Mucosa of descending colon (tissue), 3 donors: ENCODE data around the gene KAT6B. TPM values are rescaled to one million over a fixed set of nuclear protein-coding genes. Genes with fewer than 3 reads are reported as not detected.

Source experiments
- ATAC-seq: fragments of 200-7000 bp; cut with Tn5 transposase; one replicate; pipeline ENCODE4 v1.9.1; 2020; ENCODE audit warnings: mild to moderate bottlenecking, moderate library complexity
- DNase-seq, 3 donors: peaks; one replicate each; pipeline ENCODE4 v3.0.0-alpha.2; 2020
- H3K36me3 ChIP-seq: fragments of 200-600 bp; one replicate; pipeline ENCODE4 v1.8.0; 2021; ENCODE audit warnings: low read depth, mild to moderate bottlenecking
- H3K4me1 ChIP-seq: fragments of 200-600 bp; one replicate; pipeline ENCODE4 v1.8.0; 2021; ENCODE audit warnings: low read depth, mild to moderate bottlenecking
- H3K4me3 ChIP-seq: fragments of 200-600 bp; one replicate; pipeline ENCODE4 v1.8.0; 2021; ENCODE audit warnings: mild to moderate bottlenecking
- H3K9me3 ChIP-seq: fragments of 200-600 bp; one replicate; pipeline ENCODE4 v1.8.0; 2021; ENCODE audit warnings: mild to moderate bottlenecking
- CTCF ChIP-seq: fragments of 200-600 bp; IDR thresholded peaks from one replicate; pipeline ENCODE4 v1.8.0; 2022; ENCODE audit warnings: antibody characterized with exemption, mild to moderate bottlenecking
- intact Hi-C, 2 donors: fragments of 100-400 bp; cut with DNase I in 1 of 2; cut with micrococcal nuclease in 1 of 2; formaldehyde crosslinking; loops; one replicate each; pipeline versions ENCODE4 v1.11.0 to v1.11.1; 2022; cut with DNase I, micrococcal nuclease
- total RNA-seq, 3 donors: library from RNA; stranded (reverse); fragmentation: NEBNext Ultra II Directional in 2 of 3; extraction: Animal tissue kit (Norgen Biotek cat#: 25700) in 2 of 3; gene quantifications; one replicate each; pipeline versions ENCODE4 v1.2.1 to v1.2.4, GENCODE V29; 2021 to 2023
- donor health status: DM: no; HTN: no; CAD: no; lungs with moderate emphysema.
- donor health status: DM: no; HTN: no; CAD: no.
- donor health status: DM: no; HTN: yes; CAD: no.

KAT6B gene
- total RNA-seq, 3 donors from 2014 or later, result 29.5 to 60.5 (median 39.3) TPM

GRCh38 chr10:75061709-75062505 lies 235.5 kb downstream of the KAT6B start:
- no peak for DNase-seq

GRCh38 chr10:75062506-75063299 lies 236.3 kb downstream of the KAT6B start:
- Histone ChIP-seq H3K36me3 (no peaks in the 10 kb centered on the region), H3K4me1 (no peaks in the 10 kb centered on the region), H3K4me3 (no peak overlapping the region), H3K9me3 (no peaks in the 10 kb centered on the region)
- DNase-seq (no peak), ATAC-seq (peak; percentile 31)
- intact Hi-C loops, result no loop called here
- no peak for TF ChIP-seq CTCF

More at GRCh38 chr10:75061709-75062505, 235.5 kb downstream of the KAT6B start:
- no peak for TF ChIP-seq CTCF
- Histone ChIP-seq H3K9me3 (no peaks in the 10 kb centered on the region), H3K4me3 (no peak overlapping the region), H3K4me1 (no peaks in the 10 kb centered on the region), H3K36me3 (no peaks in the 10 kb centered on the region)
- ATAC-seq, result peak; percentile 16
- intact Hi-C loops, result no loop called here

GRCh38 chr10:75063461-75064230 lies 237.2 kb downstream of the KAT6B start:
- no peaks in the 10 kb centered on the region for H3K36me3 ChIP-seq
- intact Hi-C loops, result no loop called here
- no peak for TF ChIP-seq CTCF
- H3K4me3 ChIP-seq, result no peak overlapping the region
- no peaks in the 10 kb centered on the region for H3K4me1 ChIP-seq
- ATAC-seq (no peak), DNase-seq (no peak)
- no peaks in the 10 kb centered on the region for H3K9me3 ChIP-seq

- intact Hi-C loops, result no loop called here
- no peak for DNase-seq
- Histone ChIP-seq H3K4me3 (no peak overlapping the region), H3K36me3 (no peaks in the 10 kb centered on the region), H3K9me3 (no peaks in the 10 kb centered on the region), H3K4me1 (no peaks in the 10 kb centered on the region)
- no peak for TF ChIP-seq CTCF
- ATAC-seq, result no peak
Measured at GRCh38 chr10:75065076-75065475, 238.7 kb downstream of the KAT6B start.

- DNase-seq (no peak), ATAC-seq (no peak)
- intact Hi-C loops, result no loop called here
Measured at GRCh38 chr10:75066271-75066670, 239.9 kb downstream of the KAT6B start.

More at GRCh38 chr10:75066271-75066670, 239.9 kb downstream of the KAT6B start:
- Histone ChIP-seq H3K4me3 (no peak overlapping the region), H3K36me3 (no peaks in the 10 kb centered on the region), H3K4me1 (no peaks in the 10 kb centered on the region), H3K9me3 (no peaks in the 10 kb centered on the region)
- TF ChIP-seq CTCF, result no peak
